ENCODE data around the gene ACO2. TPM values are rescaled to one million over a fixed set of nuclear protein-coding genes. Genes with fewer than 3 reads are reported as not detected.

The ACO2 gene
- total and polyA plus RNA-seq, 2 of the 8 experiments (the other 6 are each of a cell fraction or from before 2014, with no cell fraction given), result 52.8 to 75.4 TPM

DNA sequence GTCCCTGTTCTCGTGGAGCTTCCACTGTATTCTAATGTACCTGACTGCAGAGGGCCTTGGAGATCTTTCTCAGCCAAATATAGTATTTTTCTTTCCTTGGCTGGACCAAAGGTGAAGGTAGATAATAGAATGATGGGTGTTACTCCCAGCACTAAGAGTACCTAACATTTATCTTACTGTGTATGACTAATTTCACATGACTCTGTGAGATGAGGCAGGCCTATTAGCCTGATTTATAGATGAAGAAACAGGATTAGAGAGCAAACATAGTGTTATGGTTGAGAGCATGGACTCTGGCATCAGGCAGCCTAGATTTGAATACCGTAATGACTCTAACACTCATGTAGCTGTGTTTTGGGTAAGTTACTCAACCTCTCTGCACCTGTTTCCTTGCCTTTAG is 2.7 kb downstream of the ACO2 start:
- no peak overlapping the region for H3K9ac ChIP-seq (replicated peaks in 1 of 4; ENCODE audit: extremely low read depth in 1 of 4, low read depth in 3 of 4, low read length in 3 of 4)
- no peak overlapping the region for H2BK12ac ChIP-seq (ENCODE audit: low read depth, low read length)
- no peak for DNase-seq (ENCODE audit: low read depth in 1 of 2, low spot score in 2 of 2)
- no peak overlapping the region for H4K91ac ChIP-seq (replicated peaks; ENCODE audit: insufficient read length, low read length)
- H2BK15ac ChIP-seq (ENCODE audit: low read length), result no peak overlapping the region
- H3K79me1 ChIP-seq (ENCODE audit: low read depth, low read length), result peaks cover 6% of the 10 kb centered on the region
- no peak for FAIRE-seq
- no peak overlapping the region for H3K4me2 ChIP-seq (ENCODE audit: insufficient read depth in 1 of 2, low read depth in 2 of 2, low read length in 2 of 2)
- ChIA-PET CTCF (ENCODE audit: partially characterized antibody) (interaction anchor here (0.7 to 2.6 kb wide), 5 partner anchors 10 to 1930 kb away, joined by 3 to 6 read pairs (median 6); no protein-coding TSS in a partner anchor), POLR2A (ENCODE audit: partially characterized antibody) (interaction anchor here (1.5 to 30.6 kb wide), 3 partner anchors 9 to 15 kb away, joined by 3 to 887 read pairs (median 6); partner anchors contain the start of genes ACO2, PHF5A and TOB2)
- no peak overlapping the region for H3K23ac ChIP-seq (ENCODE audit: insufficient read length)
- H4K8ac ChIP-seq (ENCODE audit: extremely low read depth, insufficient read depth, low read length), result no peak overlapping the region
- H3K79me2 ChIP-seq (ENCODE audit: control insufficient read depth in 1 of 2, insufficient read depth in 2 of 2, low read length in 2 of 2), result peaks cover 16 to 80% of the 10 kb centered on the region in 2 experiments
- no peak overlapping the region for H3K56ac ChIP-seq (replicated peaks; ENCODE audit: insufficient read length, low read depth, low read length)
- H4K5ac ChIP-seq (ENCODE audit: insufficient read length, low read depth, low read length), result no peak overlapping the region
- no peak overlapping the region for H3K27ac ChIP-seq (ENCODE audit: low read depth, low read length)
- no peak overlapping the region for H3K4me3 ChIP-seq (ENCODE audit: extremely low read depth in 1 of 4, insufficient read depth in 2 of 4, low read depth in 3 of 4, low read length in 4 of 4)
- H4K20me1 ChIP-seq (replicated peaks in 1 of 2; ENCODE audit: control insufficient read depth in 1 of 2, insufficient read depth in 2 of 2, low read length in 2 of 2), result peaks cover 0 to 4% of the 10 kb centered on the region in 2 experiments
- 95% methylated on average over 2 of the region's 2 CpGs; no CpG with 5 or more reads in 1 of the 2 experiments for WGBS, 2 experiments (ENCODE audit: extremely low coverage in 1 of 2, insufficient coverage in 1 of 2, insufficient read length in 1 of 2, insufficient replicate concordance in 2 of 2, low coverage in 1 of 2, low lambda C conversion rate in 2 of 2, missing lambda C conversion rate in 1 of 2)
- H2BK5ac ChIP-seq (ENCODE audit: low read depth, low read length), result no peak overlapping the region
- no peak overlapping the region for H2AFZ ChIP-seq (ENCODE audit: low read length)
- peaks cover 2 to 13% (median 9%) of the 10 kb centered on the region in 4 experiments; a peak in 6 of 8 replicates for H3K36me3 ChIP-seq (ENCODE audit: control insufficient read depth in 2 of 4, insufficient read depth in 4 of 4, low read length in 3 of 4)
- peaks cover 6% of the 10 kb centered on the region; the same call in 1 of the 2 replicates for H3K23me2 ChIP-seq (ENCODE audit: low read depth, low read length)
- no peak for TF ChIP-seq SIX5 (IDR thresholded peaks at IDR 0.05; ENCODE audit: low read depth, low read length)
- no peak overlapping the region for H2BK120ac ChIP-seq (replicated peaks; ENCODE audit: low read depth, low read length)
- no peak overlapping the region for H3K14ac ChIP-seq (ENCODE audit: insufficient read length)
- no peak overlapping the region for H2BK20ac ChIP-seq (ENCODE audit: low read length)
- H3K4ac ChIP-seq (replicated peaks; ENCODE audit: insufficient read length, low read depth, low read length), result no peak overlapping the region
- H3K18ac ChIP-seq (ENCODE audit: extremely low read depth, low read length), result no peak overlapping the region
- no peaks in the 10 kb centered on the region for H3K9me3 ChIP-seq (ENCODE audit: insufficient read depth in 2 of 2, low read depth in 1 of 2, low read length in 1 of 2)
- H3K4me1 ChIP-seq (replicated peaks in 1 of 4; ENCODE audit: control insufficient read depth in 3 of 4, insufficient read depth in 4 of 4, low read length in 3 of 4), result peaks cover 0 to 9% (median 7%) of the 10 kb centered on the region in 4 experiments; a peak in 4 of 7 replicates
- H3K27me3 ChIP-seq (replicated peaks in 1 of 4; ENCODE audit: control insufficient read depth in 3 of 4, extremely low read depth in 1 of 4, insufficient read depth in 3 of 4, low read length in 3 of 4), result no peaks in the 10 kb centered on the region
- no peak overlapping the region for H2AK5ac ChIP-seq (ENCODE audit: low read depth, low read length)

Data from H1 (cell line).